Lung (tissue), 12 donors: ENCODE measurements around the gene OPN4. TPM values are rescaled to one million over a fixed set of nuclear protein-coding genes. Genes with fewer than 3 reads are reported as not detected.

Source experiments
- ATAC-seq: fragments of 200-7000 bp; cut with Tn5 transposase; one replicate; pipeline ENCODE4 v1.9.1; 2020; ENCODE audit warnings: moderate number of reproducible peaks; ENCODE audit not compliant: insufficient read depth, low FRiP score
- DNase-seq, 3 donors: peaks; one replicate each; pipeline ENCODE4 v3.0.0-alpha.2; 2013 to 2017
- H3K27ac ChIP-seq, 2 donors: one replicate each; pipeline ENCODE4 v1.5.1; 2013; ENCODE audit warnings: mild to moderate bottlenecking in 2 of 2, moderate library complexity in 2 of 2, control low read depth in 1 of 2, inconsistent platforms in 1 of 2, low read depth in 1 of 2, low read length in 1 of 2
- H3K27me3 ChIP-seq, 3 donors: one replicate each; pipeline ENCODE4 v1.5.1; 2013; ENCODE audit warnings: low read length in 2 of 3; ENCODE audit not compliant: control insufficient read depth in 3 of 3, insufficient read depth in 3 of 3
- H3K36me3 ChIP-seq, 4 donors: one replicate each; pipeline ENCODE4 v1.5.1; 2013; ENCODE audit warnings: low read length in 4 of 4, mild to moderate bottlenecking in 1 of 4, moderate library complexity in 1 of 4; ENCODE audit not compliant: control insufficient read depth in 4 of 4, insufficient read depth in 4 of 4
- H3K4me1 ChIP-seq, 5 donors: one replicate each; pipeline ENCODE4 v1.5.1; 2013; ENCODE audit warnings: low read length in 5 of 5, mild to moderate bottlenecking in 2 of 5, moderate library complexity in 1 of 5; ENCODE audit not compliant: control insufficient read depth in 5 of 5, insufficient read depth in 5 of 5
- H3K4me3 ChIP-seq: one replicate; pipeline ENCODE4 v1.5.1; 2013; ENCODE audit warnings: mild to moderate bottlenecking, control low read depth, moderate library complexity
- H3K9ac ChIP-seq, 2 donors: one replicate each; pipeline ENCODE4 v1.5.1; 2013; ENCODE audit warnings: low read length in 2 of 2, control low read depth in 1 of 2; ENCODE audit not compliant: insufficient read depth in 1 of 2
- H3K9me3 ChIP-seq, 4 donors: one replicate each; pipeline ENCODE4 v1.5.1; 2013; ENCODE audit warnings: low read length in 3 of 4, mild to moderate bottlenecking in 1 of 4, moderate library complexity in 1 of 4; ENCODE audit not compliant: control insufficient read depth in 4 of 4, insufficient read depth in 3 of 4
- CTCF ChIP-seq: IDR thresholded peaks from 2 replicates; pipeline ENCODE4 v1.5.1; 2012; ENCODE audit warnings: mild to moderate bottlenecking; ENCODE audit errors: control extremely low read depth, extremely low read depth
- WGBS, 2 donors: extraction: QIAGEN DNeasy Blood & Tissue Kit; methylation state at CpG; one replicate each; pipeline ENCODE4 v1.1.7; 2013; 5-methylcytosine and 5-hydroxymethylcytosine counted together
- polyA plus RNA-seq, 2 donors: library from polyadenylated mRNA; stranded (reverse); fragments of 200-250 nt; gene quantifications; one replicate each; pipeline ENCODE4 v1.2.1, GENCODE V29; 2013
- total RNA-seq, 2 donors: library from RNA; depleted of rRNA in 1 of 2; stranded (reverse); fragments of >200 nt in 1 of 2; gene quantifications; one replicate each; pipeline ENCODE4 v1.2.1, GENCODE V29; 2014 to 2021
- donor health status: control.
- donor health status: control.
- donor health status: Bipolar disorder and iron deficiency.
- donor health status: healthy.
- donor health status: DM: yes; HTN: yes; CAD: no.

Gene OPN4
- total and polyA plus RNA-seq, 4 donors, result 0.12 TPM; not detected in 3

GRCh38 chr10:86628311-86628710 lies 26.0 kb upstream of the OPN4 start:
- peaks cover 0 to 3% (median 0%) of the 10 kb centered on the region in 4 donors for H3K9me3 ChIP-seq
- peaks cover 0 to 5% (median 0%) of the 10 kb centered on the region in 5 donors for H3K4me1 ChIP-seq
- H3K9ac ChIP-seq, result no peak overlapping the region
- H3K27ac ChIP-seq, result no peak overlapping the region
- H3K27me3 ChIP-seq, result peaks cover 0 to 9% (median 7%) of the 10 kb centered on the region in 3 donors
- 93 to 95% methylated on average over 2 of the region's 2 CpGs for WGBS, 2 donors
- no peaks in the 10 kb centered on the region for H3K36me3 ChIP-seq
- TF ChIP-seq CTCF, result no peak
- ATAC-seq, result no peak
- H3K4me3 ChIP-seq, result no peak overlapping the region
- no peak for DNase-seq

- H3K27me3 ChIP-seq, result peaks cover 0 to 13% (median 7%) of the 10 kb centered on the region in 3 donors
- no peak for ATAC-seq
Observed at GRCh38 chr10:86630079-86630478, 24.3 kb upstream of the OPN4 start.

GRCh38 chr10:86632009-86632800 lies 22.1 kb upstream of the OPN4 start:
- H3K9ac ChIP-seq, result no peak overlapping the region
- ATAC-seq (no peak), DNase-seq (peak; percentile 37 to 69 (median 64))
- no peak overlapping the region for H3K27ac ChIP-seq
- WGBS, 2 donors, result 6% methylated on average over 45 to 49 of the region's 49 CpGs
- no peak for TF ChIP-seq CTCF
- no peak overlapping the region for H3K4me3 ChIP-seq
- H3K4me1 ChIP-seq, result peaks cover 0 to 5% (median 0%) of the 10 kb centered on the region in 5 donors
- H3K27me3 ChIP-seq, result peaks cover 0 to 12% (median 7%) of the 10 kb centered on the region in 3 donors
- no peaks in the 10 kb centered on the region for H3K36me3 ChIP-seq
- H3K9me3 ChIP-seq, result peaks cover 0 to 3% (median 0%) of the 10 kb centered on the region in 4 donors

More at GRCh38 chr10:86630079-86630478, 24.3 kb upstream of the OPN4 start:
- DNase-seq, result peak; percentile 47 to 79 (median 67)
- Histone ChIP-seq H3K9ac (no peak overlapping the region), H3K4me1 (peaks cover 0 to 5% (median 0%) of the 10 kb centered on the region in 5 donors), H3K36me3 (no peaks in the 10 kb centered on the region), H3K9me3 (peaks cover 0 to 3% (median 0%) of the 10 kb centered on the region in 4 donors), H3K27ac (no peak overlapping the region), H3K4me3 (no peak overlapping the region)
- WGBS, 2 donors, result 32 to 59% methylated on average over 2 of the region's 2 CpGs
- no peak for TF ChIP-seq CTCF
